MM.1S (cell line): ENCODE data around the gene MVB12B.

Source experiments
- EZH2phosphoT487 ChIP-seq: fragments of 300-600 bp; sonication (generic); IDR thresholded peaks from 2 replicates; pipeline ENCODE4 v1.6.1; 2018; ENCODE audit warnings: antibody characterized with exemption, low read length
- TF ChIP-seq, protein P1 (sequence below): fragments of 300-600 bp; sonication (generic); IDR thresholded peaks from 2 replicates; pipeline ENCODE4 v1.5.1; 2016; ENCODE audit warnings: antibody characterized with exemption, low read length, mixed read lengths

DNA sequence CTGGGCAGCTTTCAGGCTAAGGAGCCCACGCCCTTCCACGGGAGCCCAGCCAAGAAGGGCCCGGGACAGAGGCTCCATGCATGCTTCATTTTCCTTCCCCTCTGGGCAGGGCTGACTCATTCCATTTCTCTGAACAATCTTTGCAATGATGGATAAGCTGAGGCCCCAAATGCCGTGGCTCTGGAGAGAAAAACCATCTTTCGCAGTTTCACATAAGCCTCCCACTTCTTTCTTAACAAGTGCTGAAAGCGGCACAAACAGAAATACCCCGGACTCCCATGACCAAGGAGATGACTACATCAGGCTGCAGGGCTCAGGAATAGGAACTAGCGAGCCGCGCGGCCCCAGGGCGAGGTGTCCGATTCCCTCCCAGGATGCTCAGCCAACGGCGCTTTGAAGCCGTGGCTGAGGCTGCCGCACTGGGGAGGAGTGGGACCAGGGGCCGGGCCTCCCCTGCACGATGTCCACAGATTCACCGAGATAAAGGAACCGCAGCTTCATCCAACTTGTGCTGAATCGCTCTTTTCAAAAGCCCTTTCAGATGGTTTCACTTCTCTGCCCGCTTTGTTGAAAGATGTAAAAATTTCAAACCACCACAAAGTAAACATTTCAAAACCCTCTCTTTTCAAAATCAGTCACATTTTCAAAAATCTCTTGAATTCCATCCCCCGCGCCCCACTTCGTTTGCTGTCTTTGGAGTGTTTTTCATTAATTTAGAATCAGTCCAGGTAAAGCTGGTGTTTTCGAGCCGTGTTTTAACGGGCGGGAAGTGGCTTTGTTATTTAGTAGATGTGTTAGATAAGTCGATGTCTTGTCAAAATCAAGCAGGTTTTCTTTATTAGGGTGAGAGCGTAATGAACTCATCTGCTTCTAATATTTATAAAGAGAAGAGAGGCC, 190.6 kb downstream of the MVB12B start:
- TF ChIP-seq, protein P1, sequence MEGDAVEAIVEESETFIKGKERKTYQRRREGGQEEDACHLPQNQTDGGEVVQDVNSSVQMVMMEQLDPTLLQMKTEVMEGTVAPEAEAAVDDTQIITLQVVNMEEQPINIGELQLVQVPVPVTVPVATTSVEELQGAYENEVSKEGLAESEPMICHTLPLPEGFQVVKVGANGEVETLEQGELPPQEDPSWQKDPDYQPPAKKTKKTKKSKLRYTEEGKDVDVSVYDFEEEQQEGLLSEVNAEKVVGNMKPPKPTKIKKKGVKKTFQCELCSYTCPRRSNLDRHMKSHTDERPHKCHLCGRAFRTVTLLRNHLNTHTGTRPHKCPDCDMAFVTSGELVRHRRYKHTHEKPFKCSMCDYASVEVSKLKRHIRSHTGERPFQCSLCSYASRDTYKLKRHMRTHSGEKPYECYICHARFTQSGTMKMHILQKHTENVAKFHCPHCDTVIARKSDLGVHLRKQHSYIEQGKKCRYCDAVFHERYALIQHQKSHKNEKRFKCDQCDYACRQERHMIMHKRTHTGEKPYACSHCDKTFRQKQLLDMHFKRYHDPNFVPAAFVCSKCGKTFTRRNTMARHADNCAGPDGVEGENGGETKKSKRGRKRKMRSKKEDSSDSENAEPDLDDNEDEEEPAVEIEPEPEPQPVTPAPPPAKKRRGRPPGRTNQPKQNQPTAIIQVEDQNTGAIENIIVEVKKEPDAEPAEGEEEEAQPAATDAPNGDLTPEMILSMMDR, result no peak
- TF ChIP-seq EZH2phosphoT487, result no peak
